ENCODE measurements around the gene ASS1.

ASS1 gene

DNA sequence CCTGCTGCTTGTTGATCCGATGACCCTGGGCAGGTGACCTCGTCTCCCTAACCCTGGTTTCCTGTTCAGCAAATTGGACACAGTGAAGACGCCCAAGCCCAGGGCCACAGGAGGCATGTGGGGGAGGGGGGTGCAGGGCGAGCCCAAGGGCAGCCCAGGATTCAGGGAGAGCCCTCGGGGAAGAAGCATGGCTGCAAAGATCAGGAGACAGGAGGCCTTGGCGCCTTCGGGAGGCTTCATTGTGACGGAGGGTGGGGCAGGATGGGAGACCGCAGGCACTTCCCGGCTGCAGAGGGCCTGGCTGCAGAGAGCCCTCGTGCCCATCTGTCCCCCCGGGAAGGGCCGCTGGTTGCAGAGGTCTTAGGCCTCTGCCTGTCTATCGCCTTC is 6.2 kb downstream of the ASS1 start:
- TF ChIP-seq, protein P1, sequence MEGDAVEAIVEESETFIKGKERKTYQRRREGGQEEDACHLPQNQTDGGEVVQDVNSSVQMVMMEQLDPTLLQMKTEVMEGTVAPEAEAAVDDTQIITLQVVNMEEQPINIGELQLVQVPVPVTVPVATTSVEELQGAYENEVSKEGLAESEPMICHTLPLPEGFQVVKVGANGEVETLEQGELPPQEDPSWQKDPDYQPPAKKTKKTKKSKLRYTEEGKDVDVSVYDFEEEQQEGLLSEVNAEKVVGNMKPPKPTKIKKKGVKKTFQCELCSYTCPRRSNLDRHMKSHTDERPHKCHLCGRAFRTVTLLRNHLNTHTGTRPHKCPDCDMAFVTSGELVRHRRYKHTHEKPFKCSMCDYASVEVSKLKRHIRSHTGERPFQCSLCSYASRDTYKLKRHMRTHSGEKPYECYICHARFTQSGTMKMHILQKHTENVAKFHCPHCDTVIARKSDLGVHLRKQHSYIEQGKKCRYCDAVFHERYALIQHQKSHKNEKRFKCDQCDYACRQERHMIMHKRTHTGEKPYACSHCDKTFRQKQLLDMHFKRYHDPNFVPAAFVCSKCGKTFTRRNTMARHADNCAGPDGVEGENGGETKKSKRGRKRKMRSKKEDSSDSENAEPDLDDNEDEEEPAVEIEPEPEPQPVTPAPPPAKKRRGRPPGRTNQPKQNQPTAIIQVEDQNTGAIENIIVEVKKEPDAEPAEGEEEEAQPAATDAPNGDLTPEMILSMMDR (conservative IDR thresholded peaks at IDR 0.05; ENCODE audit: low read depth), result no peak
- POLR2A ChIA-PET (ENCODE audit: low non-redundant PET), result no interaction called here
- CTCF ChIA-PET, result interaction anchor here (0.7 to 1.3 kb wide), 2 partner anchors 14 to 31 kb away, joined by 3 to 4 read pairs; no protein-coding TSS in a partner anchor
- DNase-seq (ENCODE audit: low spot score), result no peak
- peak overlapping the region; percentile 84 for H3K27ac ChIP-seq

DNA sequence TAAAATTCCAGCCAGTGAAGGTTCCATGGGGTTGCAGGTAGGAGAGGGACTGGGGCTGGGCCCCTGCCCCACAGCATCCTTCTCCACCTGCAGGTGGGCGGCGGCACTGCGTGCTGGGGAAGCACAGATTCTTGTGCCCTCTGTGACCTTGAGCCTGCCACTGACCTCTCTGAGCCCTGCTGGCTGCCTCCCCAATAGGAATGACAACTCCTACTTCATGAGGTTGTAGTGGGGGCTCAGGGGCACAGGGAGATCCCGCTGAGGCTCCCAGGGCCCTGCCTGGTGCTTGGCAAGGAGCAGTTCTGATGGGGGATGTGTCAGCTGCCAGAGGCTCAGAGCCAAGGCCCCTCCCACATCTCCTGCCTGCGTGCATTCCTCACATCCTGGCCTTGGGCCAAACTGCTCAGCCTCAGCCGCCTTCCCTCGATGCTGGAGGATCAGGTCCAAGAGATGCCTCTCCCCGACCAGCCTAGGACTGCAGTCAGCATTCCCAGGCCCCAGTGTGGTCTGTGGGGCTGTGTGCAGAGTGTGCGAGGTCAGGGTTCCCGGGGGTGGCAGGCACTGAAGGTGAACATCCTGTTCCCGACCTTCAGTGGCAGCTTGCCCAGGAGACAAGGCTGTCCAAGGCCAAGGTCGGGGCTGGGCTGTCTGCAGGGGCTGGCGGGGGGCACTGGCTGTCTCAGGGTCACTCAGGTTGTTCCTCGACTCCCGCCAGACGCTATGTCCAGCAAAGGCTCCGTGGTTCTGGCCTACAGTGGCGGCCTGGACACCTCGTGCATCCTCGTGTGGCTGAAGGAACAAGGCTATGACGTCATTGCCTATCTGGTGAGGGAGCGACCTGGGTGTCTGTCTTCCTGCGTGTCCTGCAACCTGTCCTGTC is 7.0 kb downstream of the ASS1 start:
- ChIA-PET POLR2A (ENCODE audit: low non-redundant PET) (no interaction called here), CTCF (interaction anchor here (0.6 to 1.3 kb wide), 10 partner anchors 9 to 591 kb away, joined by 3 to 4 read pairs (median 3); no protein-coding TSS in a partner anchor)
- H3K27ac ChIP-seq, result peak overlapping the region; percentile 84
- peak; percentile 98 for DNase-seq (ENCODE audit: low spot score)
- TF ChIP-seq, protein P1 (conservative IDR thresholded peaks at IDR 0.05; ENCODE audit: low read depth), result peak; percentile 84

DNA sequence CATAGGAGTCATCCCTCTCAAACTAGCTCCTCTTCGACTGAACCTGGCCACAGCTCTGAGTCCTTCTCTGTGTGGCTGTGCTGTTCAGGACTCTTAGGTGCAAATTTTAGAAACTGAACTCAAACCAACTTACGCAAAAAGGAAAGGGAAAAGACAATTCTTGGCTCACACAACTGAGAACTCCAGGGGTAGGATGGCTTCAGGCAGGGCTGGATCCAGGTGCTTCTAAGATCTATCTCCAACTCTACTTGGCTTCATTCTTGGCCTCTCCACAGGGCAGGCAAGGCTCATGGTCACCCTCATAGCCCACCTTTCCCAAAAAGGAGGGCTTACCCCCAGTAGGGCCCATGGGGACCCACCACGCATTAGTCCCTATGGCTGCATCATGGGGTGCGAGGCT is 8.1 kb downstream of the ASS1 start:
- no peak for DNase-seq (ENCODE audit: low spot score)
- POLR2A ChIA-PET (ENCODE audit: low non-redundant PET), result no interaction called here
- H3K27ac ChIP-seq, result peak overlapping the region; percentile 84
- CTCF ChIA-PET, result interaction anchor here (0.6 to 1.9 kb wide), 6 partner anchors 8 to 1253 kb away, joined by 3 to 7 read pairs (median 4); no protein-coding TSS in a partner anchor
- TF ChIP-seq, protein P1 (conservative IDR thresholded peaks at IDR 0.05; ENCODE audit: low read depth), result no peak

DNA sequence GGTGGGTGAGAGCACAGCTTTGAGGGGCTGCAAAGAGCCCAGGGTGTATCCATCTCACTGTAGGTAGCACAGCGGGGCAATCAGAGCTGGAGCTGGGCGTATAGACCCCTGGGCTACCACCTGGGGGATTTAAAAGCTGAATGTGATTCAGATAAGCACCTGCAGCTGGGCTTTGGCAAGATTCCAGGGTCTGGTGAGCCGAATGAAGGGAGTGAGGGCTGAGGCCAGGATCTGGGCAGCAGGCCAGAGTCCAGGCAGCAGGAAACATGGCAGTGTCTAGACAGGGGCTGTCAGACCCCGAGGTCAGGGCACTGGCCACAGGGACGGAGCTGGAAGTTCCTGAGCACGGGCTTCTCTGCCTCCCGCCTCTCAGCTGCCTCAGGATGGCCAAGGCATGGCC is 8.7 kb downstream of the ASS1 start:
- TF ChIP-seq, protein P1 (conservative IDR thresholded peaks at IDR 0.05; ENCODE audit: low read depth), result no peak
- H3K27ac ChIP-seq, result peak overlapping the region; percentile 84
- ChIA-PET CTCF (interaction anchor here (0.6 to 1.9 kb wide), 5 partner anchors 10 to 1254 kb away, joined by 3 to 7 read pairs (median 4); no protein-coding TSS in a partner anchor), POLR2A (ENCODE audit: low non-redundant PET) (no interaction called here)
- no peak for DNase-seq (ENCODE audit: low spot score)

DNA sequence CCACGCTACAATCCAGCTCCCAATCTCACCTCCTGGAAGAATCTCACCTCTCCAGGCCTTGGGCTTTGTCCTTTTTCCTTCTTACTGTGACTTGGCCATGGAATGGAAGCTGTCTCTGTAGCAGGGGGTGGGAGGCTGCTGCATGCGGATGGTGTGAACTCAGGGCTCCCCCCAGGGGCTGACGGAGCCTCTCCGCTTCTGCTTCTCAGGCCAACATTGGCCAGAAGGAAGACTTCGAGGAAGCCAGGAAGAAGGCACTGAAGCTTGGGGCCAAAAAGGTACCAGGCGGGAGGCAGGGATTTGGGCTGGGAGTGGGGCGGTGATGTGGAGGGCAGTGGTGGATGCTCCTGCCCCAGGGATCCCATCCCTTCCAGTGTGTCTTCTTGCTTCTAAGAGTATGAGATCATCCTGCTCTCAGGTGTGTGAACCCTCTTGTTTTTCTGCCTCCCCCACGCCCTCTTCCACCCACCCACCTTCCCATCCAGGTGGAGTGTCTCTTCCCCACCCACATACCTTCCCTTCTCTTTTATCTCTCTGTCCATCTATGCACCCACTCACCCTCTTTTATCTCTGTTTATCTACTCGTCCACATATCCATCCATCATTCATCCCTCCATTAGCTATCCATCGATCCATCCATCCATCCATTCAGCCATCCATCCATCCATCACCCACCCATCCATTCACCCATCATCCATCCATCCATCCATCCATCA is 9.5 kb downstream of the ASS1 start:
- POLR2A ChIA-PET (ENCODE audit: low non-redundant PET), result interaction anchor here (0.6 kb wide), 1 partner anchor 82 kb away, joined by 3 read pairs; no protein-coding TSS in a partner anchor
- DNase-seq (ENCODE audit: low spot score), result no peak
- TF ChIP-seq, protein P1 (conservative IDR thresholded peaks at IDR 0.05; ENCODE audit: low read depth), result no peak
- CTCF ChIA-PET, result interaction anchor here (0.6 to 1.9 kb wide), 3 partner anchors 134 to 254 kb away, joined by 4 to 7 read pairs (median 5); no protein-coding TSS in a partner anchor
- peak overlapping the region; percentile 84 for H3K27ac ChIP-seq

DNA sequence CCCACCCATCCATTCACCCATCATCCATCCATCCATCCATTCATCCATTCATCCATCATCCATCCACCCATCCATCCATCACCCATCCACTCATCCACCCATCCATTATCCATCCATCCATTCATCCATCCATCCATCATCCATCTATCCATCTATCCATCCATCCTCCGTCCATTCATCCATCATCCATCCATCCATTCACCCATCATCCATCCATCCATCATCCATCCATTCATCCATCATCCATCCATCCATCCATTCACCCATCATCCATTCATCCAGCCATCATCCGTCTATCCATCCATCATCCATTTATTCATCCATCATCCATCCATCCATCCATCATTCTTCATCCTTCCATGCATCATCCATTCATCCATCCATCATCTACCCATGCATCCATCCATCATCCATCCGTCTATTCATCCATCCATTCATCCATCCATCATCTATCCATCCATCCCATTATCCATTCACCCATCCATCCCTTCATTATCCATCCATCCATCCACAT is 10.1 kb downstream of the ASS1 start:
- no peak for DNase-seq (ENCODE audit: low spot score)
- H3K27ac ChIP-seq, result no peak overlapping the region
- POLR2A ChIA-PET (ENCODE audit: low non-redundant PET), result interaction anchor here (0.6 kb wide), 1 partner anchor 82 kb away, joined by 3 read pairs; no protein-coding TSS in a partner anchor
- CTCF ChIA-PET, result no interaction called here
- TF ChIP-seq, protein P1 (conservative IDR thresholded peaks at IDR 0.05; ENCODE audit: low read depth), result no peak

Data from RWPE1 (cell line).